Hepatic stellate cell (primary cell): ENCODE measurements around the gene GRK7.
"Not testable (repeated sequence)": the region's sequence is repeated elsewhere in the genome, so short reads cannot be mapped to it uniquely, and the experiment has no call there.

Experiments
- DNase-seq: peaks from one replicate; pipeline ENCODE4 v3.0.0; 2011; ENCODE audit warnings: low spot score

Gene GRK7

GRCh38 chr3:141763088-141763750 lies at the start of gene GRK7:
TSS of gene GRK7 (plus strand) at chr3:141763408. CDS start at chr3:141778285, 14,877 bp downstream.
- no peak for DNase-seq

DNA sequence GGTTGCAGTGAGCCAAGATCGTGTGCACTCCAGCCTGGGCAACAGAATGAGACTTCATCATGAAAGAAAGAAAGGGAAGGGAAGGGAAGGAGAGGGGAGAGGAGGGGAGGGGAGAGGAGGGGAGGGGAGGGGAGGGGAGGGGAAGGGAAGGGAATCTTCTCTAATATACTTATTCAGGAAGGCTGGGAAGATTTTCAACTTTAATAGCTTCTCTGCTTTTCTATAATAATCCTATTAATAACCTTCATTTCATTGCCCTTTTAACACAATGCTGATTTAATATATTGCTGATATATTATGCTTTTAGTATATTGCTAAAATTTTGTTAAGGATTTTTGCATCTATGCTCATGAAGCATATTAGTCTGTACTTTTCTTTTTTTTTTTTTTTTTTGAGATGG lies 48.5 kb upstream of the GRK7 start:
- DNase-seq, result no peak

DNA sequence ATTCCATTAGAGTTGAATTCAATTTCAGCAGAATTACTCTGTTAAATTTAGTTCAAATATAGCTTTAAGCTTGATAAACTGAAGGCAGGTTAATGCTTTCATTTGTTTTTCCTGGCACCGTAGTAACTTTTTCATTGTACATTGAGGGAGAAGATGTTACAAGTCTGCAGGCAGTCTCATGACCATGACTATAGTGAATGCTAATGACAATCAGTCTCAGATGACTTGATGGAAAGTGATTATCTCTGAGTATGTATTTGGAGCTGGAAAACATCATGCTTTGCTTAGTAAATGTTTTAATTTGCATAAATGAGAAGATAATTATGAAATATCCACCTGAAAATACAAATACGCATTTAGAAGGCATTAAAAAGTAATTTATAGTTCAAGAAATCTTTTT lies 41.1 kb upstream of the GRK7 start:
- no peak for DNase-seq

GRCh38 chr3:141722648-141723047 lies 40.6 kb upstream of the GRK7 start:
- DNase-seq, result no peak

DNA sequence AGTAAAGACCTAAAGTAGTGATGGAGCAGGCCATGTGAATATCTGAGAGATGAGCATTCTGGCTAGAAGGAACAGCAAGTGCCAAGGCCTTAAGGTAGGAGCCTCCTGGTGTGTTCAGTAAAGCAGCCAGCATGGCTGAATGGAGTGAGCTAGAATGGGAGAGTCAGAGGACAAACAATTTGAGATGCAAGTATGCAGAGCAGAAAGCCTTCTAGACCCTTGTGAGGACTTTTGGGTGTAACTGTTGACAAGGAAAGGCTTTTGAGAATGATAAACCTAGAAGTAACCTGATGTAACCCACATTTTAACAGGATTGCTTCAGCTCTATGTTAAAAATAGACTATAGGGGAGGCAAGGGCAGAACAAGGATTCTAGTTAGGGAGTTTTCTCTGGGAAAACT lies 40.0 kb upstream of the GRK7 start:
- DNase-seq, result no peak

GRCh38 chr3:141724186-141724585 lies 39.0 kb upstream of the GRK7 start:
- DNase-seq, result no peak

DNA sequence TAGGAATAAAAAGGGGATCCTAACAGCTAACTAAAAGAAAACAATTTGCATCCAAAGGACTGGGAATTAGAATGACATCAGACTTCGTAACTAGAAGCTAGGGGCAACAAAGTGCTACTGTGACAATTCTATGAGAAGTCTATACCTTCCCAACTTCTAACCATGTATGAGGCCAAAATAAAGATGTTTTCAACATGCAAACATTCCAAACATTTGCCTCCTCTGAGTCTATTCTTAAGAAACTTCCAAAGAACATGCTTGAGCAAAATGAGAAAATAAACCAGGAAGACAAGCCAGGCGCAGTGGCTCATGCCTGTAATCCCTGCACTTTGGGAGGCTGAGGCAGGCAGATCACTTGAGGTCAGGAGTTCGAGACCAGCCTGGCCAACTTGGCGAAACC lies 38.2 kb upstream of the GRK7 start:
- no peak for DNase-seq

DNA sequence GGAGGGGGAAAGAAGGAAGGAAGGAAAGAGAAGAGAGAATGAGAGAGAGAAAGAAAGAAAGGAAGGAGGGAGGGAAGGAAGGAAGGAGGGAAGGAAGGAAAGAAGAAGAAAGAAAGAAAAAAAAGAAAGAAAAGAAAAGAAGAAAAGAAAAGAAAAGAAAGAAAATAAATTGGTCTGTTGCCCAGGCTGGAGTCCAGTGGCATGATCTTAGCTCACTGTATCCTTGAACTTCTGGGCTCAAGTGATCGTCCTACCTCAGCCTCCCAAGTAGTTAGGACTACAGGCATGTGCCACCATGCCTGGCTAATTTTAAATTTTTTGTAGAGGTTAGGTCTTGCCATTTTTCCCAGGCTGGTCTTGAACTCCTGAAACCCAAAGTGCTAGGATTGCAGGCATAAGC lies 36.7 kb upstream of the GRK7 start:
- no peak for DNase-seq

DNA sequence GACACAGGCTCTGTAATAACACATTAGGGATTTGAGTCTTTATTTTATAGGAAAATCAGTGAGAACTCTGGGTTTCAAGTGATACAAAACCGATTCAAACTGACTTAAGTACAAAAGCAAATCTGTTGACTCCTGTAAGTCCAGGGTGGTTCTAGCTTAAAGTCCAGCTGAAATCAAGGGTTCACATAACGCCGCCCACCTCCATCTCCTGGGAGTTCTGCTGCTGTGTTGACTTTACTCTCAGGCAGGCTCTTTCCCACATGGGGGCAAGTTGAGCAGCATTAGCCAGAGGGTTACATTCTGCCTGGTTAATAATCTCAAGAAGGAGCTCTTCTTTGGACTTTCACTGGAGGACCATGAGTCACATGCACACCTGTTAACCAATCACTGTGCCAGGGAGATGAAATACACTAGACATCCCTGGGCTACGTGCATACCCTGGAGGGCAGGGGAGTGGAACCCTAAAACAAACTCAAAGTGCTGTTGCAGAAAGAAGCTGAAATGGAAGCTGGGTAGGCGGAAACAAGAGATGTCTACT lies 34.8 kb upstream of the GRK7 start:
- no peak for DNase-seq

DNA sequence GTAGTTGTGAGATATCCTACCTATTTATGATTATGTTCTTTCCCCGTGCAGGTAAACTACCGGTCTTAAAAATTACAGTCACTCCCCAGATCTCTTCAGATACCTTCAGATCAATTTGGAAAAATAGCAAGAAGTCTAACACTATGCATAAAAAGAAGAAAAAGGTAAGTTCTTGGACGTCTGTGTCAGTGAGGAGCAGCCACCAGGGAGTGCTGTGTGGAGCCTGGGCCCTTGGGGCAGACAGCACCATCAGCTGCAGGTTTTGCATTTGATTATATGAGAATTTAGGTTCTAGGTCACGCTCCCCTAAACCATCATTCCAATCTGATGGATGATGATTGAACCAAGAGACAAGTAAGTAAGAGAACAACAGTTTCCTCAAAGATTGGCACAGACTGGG lies 34.0 kb upstream of the GRK7 start:
- no peak for DNase-seq

DNA sequence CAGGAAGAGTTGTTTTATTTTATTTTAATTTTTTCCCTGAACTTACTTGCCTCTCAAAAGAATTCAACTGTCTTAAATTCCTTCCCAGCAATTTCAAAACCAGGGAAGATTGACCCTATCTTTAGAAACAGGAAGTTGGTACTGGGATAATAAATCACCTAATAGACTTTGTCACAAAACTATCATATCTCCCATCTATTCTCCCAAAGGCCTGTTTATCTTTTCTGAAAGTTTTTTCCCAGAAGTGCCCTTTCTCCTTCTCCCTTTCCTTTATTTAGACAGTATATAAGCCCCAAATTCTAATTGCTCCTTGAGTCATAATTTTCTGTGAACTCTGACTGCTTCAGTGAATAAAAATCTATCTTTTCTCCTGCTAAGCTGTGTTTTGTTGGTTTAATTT lies 28.0 kb upstream of the GRK7 start:
- DNase-seq, result no peak

GRCh38 chr3:141735770-141736465 lies 27.3 kb upstream of the GRK7 start:
- DNase-seq, result no peak

- DNase-seq, result no peak
These were observed 26.1 kb upstream of the GRK7 start for GRCh38 chr3:141737093-141737492.

- DNase-seq, result no peak
These were observed 25.6 kb upstream of the GRK7 start for GRCh38 chr3:141737678-141738021.

GRCh38 chr3:141738022-141738890 lies 25.0 kb upstream of the GRK7 start, which contains the start of gene RNF7:
TSS of gene RNF7 (plus strand) at chr3:141738298. CDS start at chr3:141738342, 44 bp downstream.
- peak; percentile 88 for DNase-seq

DNA sequence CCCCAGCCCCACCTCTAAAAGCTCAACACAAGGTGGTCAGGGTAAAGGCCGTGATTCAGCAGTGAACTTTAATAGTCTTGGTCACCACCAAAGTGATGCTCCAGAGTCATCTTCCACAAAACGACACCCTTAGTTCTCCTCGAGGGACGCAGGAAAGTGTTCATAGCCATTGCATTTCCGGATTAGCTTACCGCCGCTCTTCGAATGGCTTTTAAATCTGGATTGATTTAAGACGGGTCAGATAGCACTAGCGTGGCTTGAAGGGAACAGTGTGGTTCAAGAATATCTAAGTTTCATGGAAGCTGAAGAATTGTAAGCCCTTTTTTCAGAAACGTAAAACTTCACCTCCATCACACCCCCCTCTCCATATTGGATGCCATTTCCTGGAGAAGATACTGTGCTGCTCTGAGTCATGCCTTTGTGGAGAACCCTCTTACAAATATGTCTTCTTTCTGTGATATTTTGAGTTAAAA lies 24.3 kb upstream of the GRK7 start:
- peak; percentile 35 for DNase-seq

GRCh38 chr3:141739731-141740130 lies 23.5 kb upstream of the GRK7 start:
- no peak for DNase-seq

DNA sequence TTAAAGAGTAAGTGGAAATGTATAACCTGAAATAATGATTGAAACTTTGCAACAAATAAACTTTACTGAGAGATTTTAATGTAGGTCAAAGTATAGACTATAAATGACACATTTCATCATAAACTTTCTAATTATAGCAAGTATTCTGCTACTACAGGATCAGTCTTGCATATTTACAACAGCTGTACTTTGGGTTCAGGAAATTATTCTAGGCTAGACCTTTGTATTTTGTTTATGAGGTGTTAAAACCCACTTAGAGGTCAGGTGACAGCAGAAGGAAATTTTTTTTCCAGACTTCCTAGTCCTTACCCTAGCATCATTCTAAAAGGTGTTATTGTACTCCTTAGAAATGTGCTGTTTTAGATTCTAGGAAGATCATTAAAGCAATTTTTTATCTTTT lies 22.9 kb upstream of the GRK7 start:
- no peak for DNase-seq

DNA sequence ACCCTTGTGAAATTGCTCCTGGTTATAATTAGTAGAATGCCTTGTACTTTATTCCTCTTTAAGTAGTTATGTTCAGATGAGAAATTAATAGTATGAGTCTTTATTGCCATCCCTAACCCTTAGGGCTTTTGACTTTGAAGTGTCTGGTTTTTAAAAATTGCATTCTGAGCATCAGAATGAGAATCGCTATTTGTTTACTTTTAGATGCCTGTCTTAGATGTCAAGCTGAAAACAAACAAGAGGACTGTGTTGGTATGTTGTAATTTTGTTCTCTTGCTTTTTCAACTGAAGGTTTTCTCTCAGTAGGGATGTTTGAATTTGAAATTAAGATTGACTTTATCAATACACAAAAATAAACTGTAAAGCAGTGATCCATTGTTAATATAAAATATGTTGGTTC lies 19.9 kb upstream of the GRK7 start:
- no peak for DNase-seq

GRCh38 chr3:141746962-141747361 lies 16.2 kb upstream of the GRK7 start:
- DNase-seq, result no peak

DNA sequence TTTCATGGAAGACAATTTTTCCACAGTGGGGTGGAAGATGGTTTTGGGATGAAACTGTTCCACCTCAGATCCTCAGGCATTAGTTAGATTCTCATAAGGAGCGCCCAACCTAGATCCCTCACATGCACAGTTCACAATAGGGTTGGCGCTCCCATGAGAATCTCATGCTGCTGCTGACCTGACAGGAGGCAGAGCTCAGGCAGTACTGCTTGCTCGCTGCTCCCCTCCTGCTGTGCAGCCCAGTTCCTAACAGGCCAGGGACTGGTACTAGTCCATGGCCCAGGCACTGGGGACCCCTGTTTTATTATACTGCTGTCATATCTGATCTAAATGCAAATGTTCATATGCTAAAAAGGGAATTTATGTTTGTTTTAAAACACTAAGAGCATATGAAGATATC lies 9.8 kb upstream of the GRK7 start:
- DNase-seq, result no peak

- DNase-seq, result no peak
These were observed 9.2 kb upstream of the GRK7 start for GRCh38 chr3:141754032-141754431.

DNA sequence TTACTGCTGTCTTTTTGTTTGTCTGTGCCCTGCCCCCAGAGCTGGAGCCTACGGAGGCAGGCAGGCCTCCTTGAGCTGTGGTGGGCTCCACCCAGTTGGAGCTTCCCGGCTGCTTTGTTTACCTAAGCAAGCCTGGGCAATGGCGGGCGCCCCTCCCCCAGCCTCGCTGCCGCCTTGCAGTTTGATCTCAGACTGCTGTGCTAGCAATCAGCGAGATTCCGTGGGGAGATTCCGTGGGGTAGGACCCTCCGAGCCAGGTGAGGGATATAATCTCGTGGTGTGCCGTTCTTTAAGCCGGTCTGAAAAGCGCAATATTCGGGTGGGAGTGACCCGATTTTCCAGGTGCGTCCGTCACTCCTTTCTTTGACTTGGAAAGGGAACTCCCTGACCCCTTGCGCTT lies 656 bp upstream of the GRK7 start:
- not testable (repeated sequence) for DNase-seq
